GM12878 (cell line): ENCODE measurements around the gene COX15. TPM values are rescaled to one million over a fixed set of nuclear protein-coding genes. Genes with fewer than 3 reads are reported as not detected.

Experiments
- ATAC-seq: fragments of 200-7000 bp; cut with Tn5 transposase; 3 replicates; pipeline ENCODE4 v1.9.1; 2020; ENCODE audit warnings: mild to moderate bottlenecking, moderate library complexity
- BruUV-seq: library from RNA; stranded (reverse); fragments of 400-500 nt; replicated peaks from 2 replicates; lab custom pipeline; 2021; lab: Mats Ljungman, UMichigan
- CTCF ChIA-PET: fragments of 300-600 bp; sonication (Branson Sonifier 250); formaldehyde crosslinking; extraction: SDS; loops from one replicate; lab custom pipeline; 2021; ENCODE audit warnings: inconsistent platforms; lab: Yijun Ruan, JAX
- POLR2A ChIA-PET: fragments of 350-600 bp; formaldehyde crosslinking; extraction: SDS; loops from one replicate; lab custom pipeline; 2021; ENCODE audit warnings: inconsistent platforms; lab: Charles Lee
- RAD21 ChIA-PET: fragments of 300-600 bp; sonication (Branson Sonifier 250); formaldehyde crosslinking; loops from one replicate; lab custom pipeline; 2023; ENCODE audit warnings: antibody characterized with exemption; ENCODE audit not compliant: unreplicated experiment; lab: Charles Lee
- SMC1A ChIA-PET: fragments of 300-600 bp; sonication (Branson Sonifier 250); formaldehyde crosslinking; loops from one replicate; lab custom pipeline; 2023; ENCODE audit not compliant: unreplicated experiment, uncharacterized antibody; lab: Charles Lee
- DNase-seq: peaks from one replicate; pipeline ENCODE4 v3.0.0-alpha.2; 2011; ENCODE audit warnings: low read depth, low spot score
- FAIRE-seq: peaks from 3 replicates; lab custom pipeline; 2011; peaks lifted over from hg19 to GRCh38; lab: Jason Lieb, UNC
- H2AFZ ChIP-seq: 2 replicates; pipeline ENCODE4 v1.6.0; 2011; ENCODE audit warnings: low read depth, low read length, control low read depth; ENCODE audit not compliant: control insufficient read depth
- H3K27ac ChIP-seq: 2 replicates; pipeline ENCODE4 v1.5.1; 2011; ENCODE audit warnings: control low read depth; ENCODE audit not compliant: control insufficient read depth, insufficient read depth
- H3K27me3 ChIP-seq, 2 experiments: replicated peaks in 1 of 2; 2 replicates each; pipeline versions ENCODE4 v1.6.0 to v1.6.1; 2011; ENCODE audit warnings: low read length in 1 of 2; ENCODE audit not compliant: control insufficient read depth in 2 of 2, insufficient read depth in 2 of 2
- H3K36me3 ChIP-seq, 2 experiments: 2 replicates each; pipeline ENCODE4 v1.5.1; 2011; ENCODE audit warnings: low read length in 1 of 2; ENCODE audit not compliant: control insufficient read depth in 2 of 2, insufficient read depth in 2 of 2
- H3K4me1 ChIP-seq: 2 replicates; pipeline ENCODE4 v1.6.1; 2011; ENCODE audit warnings: mild to moderate bottlenecking, low read length, moderate library complexity, mixed read lengths; ENCODE audit not compliant: control insufficient read depth, insufficient read depth
- H3K4me2 ChIP-seq: 2 replicates; pipeline ENCODE4 v1.6.0; 2011; ENCODE audit warnings: control low read depth; ENCODE audit not compliant: control insufficient read depth, insufficient read depth
- H3K4me3 ChIP-seq: fragments of 200-600 bp; sonication (generic); 2 replicates; pipeline ENCODE4 v1.5.1; 2016
- H3K79me2 ChIP-seq: 2 replicates; pipeline ENCODE4 v1.6.0; 2011; ENCODE audit warnings: low read length; ENCODE audit not compliant: control insufficient read depth, insufficient read depth
- H3K9ac ChIP-seq: 2 replicates; pipeline ENCODE4 v1.8.0; 2011; ENCODE audit warnings: low read length, control low read depth, mixed read lengths; ENCODE audit not compliant: control insufficient read depth, insufficient read depth
- H3K9me3 ChIP-seq: replicated peaks from 3 replicates; pipeline ENCODE4 v1.5.1; 2011; ENCODE audit warnings: mild to moderate bottlenecking, low read length; ENCODE audit not compliant: control insufficient read depth, insufficient read depth
- H4K20me1 ChIP-seq: 2 replicates; pipeline ENCODE4 v1.6.0; 2011; ENCODE audit not compliant: control insufficient read depth, insufficient read depth
- CEBPB ChIP-seq, 2 experiments: fragments of 150-350 bp in 1 of 2; IDR thresholded peaks; 2 replicates each; pipeline ENCODE4 v1.6.1; 2012 to 2014; ENCODE audit warnings: low read depth in 2 of 2, low read length in 2 of 2, borderline replicate concordance in 1 of 2, inconsistent platforms in 1 of 2
- CEBPZ ChIP-seq: fragments of 150-350 bp; IDR thresholded peaks from 2 replicates; pipeline ENCODE4 v1.6.1; 2016; ENCODE audit warnings: low read depth, low read length
- FOXM1 ChIP-seq: IDR thresholded peaks from 2 replicates; pipeline ENCODE4 v1.6.1; 2012; ENCODE audit warnings: low read depth, mild to moderate bottlenecking, inconsistent platforms, low read length, moderate library complexity
- IRF4 ChIP-seq: IDR thresholded peaks from 2 replicates; pipeline ENCODE4 v1.6.1; 2011; ENCODE audit warnings: low read depth, low read length
- MLLT1 ChIP-seq: fragments of 450-650 bp; IDR thresholded peaks from 2 replicates; pipeline ENCODE4 v1.6.1; 2016; ENCODE audit warnings: mild to moderate bottlenecking
- MTA3 ChIP-seq: IDR thresholded peaks from 2 replicates; pipeline ENCODE4 v1.6.1; 2012; ENCODE audit warnings: low read length, inconsistent platforms, borderline replicate concordance
- NR2C2 ChIP-seq: IDR thresholded peaks from 2 replicates; pipeline ENCODE4 v1.6.1; 2011; ENCODE audit warnings: borderline replicate concordance, low read depth; ENCODE audit not compliant: control insufficient read depth, insufficient read length
- PKNOX1 ChIP-seq: fragments of 450-650 bp; IDR thresholded peaks from 2 replicates; pipeline ENCODE4 v1.6.1; 2016; ENCODE audit warnings: mild to moderate bottlenecking
- PRDM15 ChIP-seq: fragments of 450-650 bp; formaldehyde crosslinking; IDR thresholded peaks from 2 replicates; pipeline ENCODE4 v1.4.0; 2020; ENCODE audit warnings: mild to moderate bottlenecking, moderate library complexity
- RAD21 ChIP-seq: IDR thresholded peaks from 2 replicates; pipeline ENCODE4 v1.6.1; 2011; ENCODE audit warnings: mild to moderate bottlenecking, low read depth, low read length, moderate library complexity; ENCODE audit not compliant: insufficient read depth
- SREBF2 ChIP-seq: IDR thresholded peaks from 2 replicates; pipeline ENCODE4 v1.6.1; 2012; ENCODE audit warnings: mild to moderate bottlenecking, low read length
- WGBS: methylation state at CpG from one replicate; pipeline ENCODE4 v1.1.6; 2016; ENCODE audit warnings: low lambda C conversion rate; ENCODE audit not compliant: insufficient replicate concordance, insufficient coverage; ENCODE audit errors: missing lambda C conversion rate; 5-methylcytosine and 5-hydroxymethylcytosine counted together
- in situ Hi-C: fragments of 300-500 bp; cut with MboI; formaldehyde crosslinking; loops from 9 replicates; pipeline ENCODE4 v1.14.3; 2018; ENCODE audit warnings: mixed read lengths
- intact Hi-C: fragments of 100-400 bp; cut with micrococcal nuclease; formaldehyde crosslinking; loops from one replicate; pipeline ENCODE4 v1.14.2; 2022; ENCODE audit not compliant: unreplicated experiment
- polyA plus RNA-seq, 11 experiments: library from polyadenylated mRNA; depleted of rRNA in 4 of 11; unstranded in 6 of 11; stranded (reverse) in 5 of 11; fragments of >200 nt; fragmentation: Nextera tagmentation in 4 of 11; fragmentation: Illumina TruSeq in 1 of 11; extraction: Ambion mirVana in 4 of 11; extraction: Trizol in 1 of 11; gene quantifications; 1 replicate in 1 of 11; 2 replicates in 10 of 11; pipeline versions ENCODE4 v1.2.1 to v1.2.3, GENCODE V29; 2011 to 2016; ENCODE audit warnings: inconsistent platforms in 2 of 11, missing spikeins in 2 of 11, low read depth in 1 of 11
- total RNA-seq, 4 experiments: library from RNA; depleted of rRNA in 3 of 4; stranded (reverse); fragments of >200 nt in 3 of 4; fragmentation: Illumina TruSeq in 1 of 4; extraction: Trizol in 1 of 4; gene quantifications; 2 replicates each; pipeline versions ENCODE4 v1.2.1 to v1.2.3, GENCODE V29; 2013 to 2021

The COX15 gene
- total and polyA plus RNA-seq, 10 of the 15 experiments (the other 5 are each of a cell fraction or from before 2014, with no cell fraction given): 30.2 to 50.7 (median 38.3) TPM

- H3K9ac ChIP-seq: no peak overlapping the region
- H3K79me2 ChIP-seq: no peaks in the 10 kb centered on the region
- peaks cover 0 to 25% of the 10 kb centered on the region in 2 experiments for H3K36me3 ChIP-seq
- intact Hi-C loops: loop anchor here (2.0 kb wide), 2 partner anchors 91 to 153 kb away; no protein-coding TSS in a partner anchor
- peak; percentile 32 for DNase-seq
- peak overlapping the region; percentile 15; the same call in 1 of the 2 replicates for H3K4me2 ChIP-seq
- no peaks in the 10 kb centered on the region for H4K20me1 ChIP-seq
- ChIA-PET POLR2A (no interaction called here), SMC1A (interaction anchor here (0.6 to 3.5 kb wide), 11 partner anchors 39 to 274 kb away, joined by 3 to 25 read pairs (median 4); no protein-coding TSS in a partner anchor), RAD21 (interaction anchor here (1.2 to 1.9 kb wide), 2 partner anchors 51 to 90 kb away, joined by 6 read pairs; partner anchors contain the start of genes ENTPD7 and SLC25A28), CTCF (interaction anchor here (0.5 to 8.7 kb wide), 10 partner anchors 22 to 273 kb away, joined by 3 to 59 read pairs (median 11); partner anchors contain the start of genes COX15 and CUTC)
- peak; percentile 35 for FAIRE-seq
- in situ Hi-C loops: loop anchor here (5.0 kb wide), 2 partner anchors 82 to 277 kb away; partner anchors contain the start of gene GOT1
- H3K4me1 ChIP-seq: peaks cover 6% of the 10 kb centered on the region; the same call in 1 of the 2 replicates
- WGBS: 9% methylated on average over 4 of the region's 4 CpGs
- no TSS peak for BruUV-seq
- H2AFZ ChIP-seq: no peak overlapping the region
- ATAC-seq: peak; percentile 99
- no peaks in the 10 kb centered on the region for H3K9me3 ChIP-seq
- H3K27ac ChIP-seq: peak overlapping the region; percentile 19; the same call in 1 of the 2 replicates
- no peaks in the 10 kb centered on the region for H3K27me3 ChIP-seq
- H3K4me3 ChIP-seq: no peak overlapping the region
- TF ChIP-seq MTA3: no peak
- TF ChIP-seq PKNOX1: peak; percentile 93
- no peak for TF ChIP-seq SREBF2
- no peak for TF ChIP-seq PRDM15 (CRISPR knock-in tag)
- TF ChIP-seq IRF4: peak; percentile 87
- no peak for TF ChIP-seq CEBPB (IDR thresholded peaks at IDR 0.05; ENCODE audit: borderline replicate concordance in 1 of 2, low read depth in 2 of 2, low read length in 2 of 2)
- no peak; the same call in 1 of the 2 replicates for TF ChIP-seq FOXM1
- no peak for TF ChIP-seq CEBPZ
- TF ChIP-seq RAD21: 0 out of 2 replicates have a peak, but pooled peaks have one; percentile 13
- no peak for TF ChIP-seq MLLT1
- TF ChIP-seq NR2C2: no peak
These were observed 22.3 kb downstream of the COX15 start for GRCh38 chr10:99709480-99710229.
